Iris pigment epithelial cell (primary cell): Measurements from ENCODE around the gene STXBP5.
A peak's percentile ranks its signal among the peaks of the same experiment; 100 is the strongest.

ENCODE experiments used
- DNase-seq: peaks from one replicate; pipeline ENCODE4 v3.0.0-alpha.2; 2011; ENCODE audit warnings: low read depth

Gene STXBP5

DNA sequence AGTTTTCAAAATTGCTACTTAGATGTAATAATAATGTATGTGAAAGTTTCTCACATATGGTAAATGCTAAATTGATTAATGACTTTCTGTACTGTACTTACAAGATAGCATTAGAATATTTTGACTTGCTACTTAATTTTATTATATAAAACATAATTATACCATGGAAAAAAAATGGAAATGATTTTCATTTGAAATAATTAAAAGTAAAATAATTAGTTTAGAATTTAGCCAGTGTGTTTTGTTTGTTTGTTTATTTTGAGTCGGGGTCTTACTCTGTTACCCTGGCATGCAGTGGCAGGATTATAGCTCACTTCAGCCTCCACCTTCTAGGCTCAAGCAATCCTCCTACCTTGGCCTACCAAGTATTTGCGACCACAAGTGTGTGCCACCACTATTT lies 7.1 kb downstream of the STXBP5 start:
- DNase-seq: no peak

- no peak for DNase-seq
Measured at GRCh38 chr6:147211831-147212230, 7.6 kb downstream of the STXBP5 start.

GRCh38 chr6:147212622-147213021 lies 8.4 kb downstream of the STXBP5 start:
- DNase-seq: no peak

- no peak for DNase-seq
Measured at GRCh38 chr6:147213772-147214171, 9.6 kb downstream of the STXBP5 start.

DNA sequence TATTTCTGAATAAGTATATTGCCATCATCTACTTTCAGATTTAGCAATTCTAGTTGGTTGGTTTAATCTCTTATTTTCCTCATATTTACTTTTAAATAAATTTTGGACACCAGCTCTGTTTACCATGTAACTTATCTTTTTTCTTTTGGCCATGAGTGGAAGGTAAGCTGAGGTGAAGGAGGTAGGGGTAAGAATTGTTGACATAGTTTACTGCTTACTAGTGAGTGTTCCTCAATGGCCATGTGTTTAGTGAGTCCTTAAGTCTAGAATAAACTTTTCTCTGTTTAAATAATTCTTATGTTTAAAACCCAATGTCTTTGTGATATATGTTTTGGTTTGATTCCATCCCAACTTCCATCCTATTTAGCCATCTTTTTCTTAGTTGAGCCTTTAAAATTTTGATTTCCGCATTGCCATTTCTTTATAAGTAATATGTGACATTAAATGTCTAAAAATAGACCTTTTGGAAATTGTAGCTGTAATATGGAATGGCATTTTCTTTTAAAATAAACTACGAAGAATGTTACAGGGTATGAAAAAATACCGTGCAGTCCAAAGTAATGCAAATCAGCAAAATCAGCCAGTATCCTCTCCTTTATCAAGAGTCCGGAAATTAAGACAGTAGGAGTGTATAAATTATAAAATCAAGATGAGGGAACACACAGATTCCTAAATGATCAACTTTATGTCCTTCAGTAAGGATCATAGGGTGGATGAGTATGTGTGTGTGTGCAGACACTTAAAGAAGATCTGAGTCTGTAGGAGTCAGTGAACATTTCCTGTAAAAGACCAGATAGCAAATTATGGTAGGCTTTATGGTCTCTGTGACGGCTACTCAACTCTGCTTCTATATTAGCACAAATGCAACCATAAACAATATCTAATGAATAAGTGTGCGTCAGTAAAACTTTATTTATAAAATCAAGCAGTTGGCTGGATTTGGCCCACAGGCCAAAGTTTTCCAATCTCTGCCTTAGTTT lies 10.3 kb downstream of the STXBP5 start:
- no peak for DNase-seq

DNA sequence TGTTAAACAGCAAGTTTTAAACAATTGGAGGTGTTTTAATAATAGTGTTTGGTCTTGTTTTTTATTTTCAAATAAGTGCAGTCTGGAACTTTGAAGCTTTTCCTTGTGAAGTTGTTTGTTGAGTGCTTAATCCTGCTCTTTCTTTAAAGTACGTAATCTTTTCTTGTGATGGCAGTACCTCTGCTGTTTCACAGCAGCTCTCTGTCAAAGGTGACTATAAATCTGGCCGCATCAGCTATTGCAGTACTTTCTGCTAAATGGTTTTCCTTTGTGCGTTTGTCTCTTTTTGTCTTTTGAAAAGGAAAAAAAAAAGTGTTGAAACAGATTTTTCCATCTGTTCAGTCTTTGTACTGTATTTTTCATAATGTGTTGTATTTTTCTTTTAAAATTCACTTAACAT lies 12.7 kb downstream of the STXBP5 start:
- DNase-seq: no peak

- DNase-seq: no peak
Measured at GRCh38 chr6:147217840-147218404, 13.7 kb downstream of the STXBP5 start.

GRCh38 chr6:147218797-147219196 lies 14.6 kb downstream of the STXBP5 start:
- no peak for DNase-seq

DNA sequence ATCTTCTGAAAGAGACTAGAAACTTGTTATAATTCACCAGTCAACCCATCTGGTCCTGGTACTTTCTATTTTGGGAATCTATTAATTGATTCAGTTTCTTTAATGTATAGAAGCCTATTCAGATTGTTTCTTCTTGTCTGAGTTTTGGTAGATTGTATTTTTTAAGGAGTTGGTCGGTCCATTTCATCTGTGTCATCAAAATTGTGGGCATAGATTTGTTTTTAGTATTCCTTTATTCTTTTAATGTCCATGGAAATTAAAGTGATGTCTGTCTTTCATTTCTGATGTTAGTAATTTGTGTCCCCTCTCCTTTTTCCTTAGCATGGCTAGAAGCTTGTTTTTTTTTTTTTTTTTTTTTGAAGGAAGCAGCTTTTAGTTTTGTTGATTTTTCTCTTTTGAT lies 15.2 kb downstream of the STXBP5 start:
- DNase-seq: no peak

DNA sequence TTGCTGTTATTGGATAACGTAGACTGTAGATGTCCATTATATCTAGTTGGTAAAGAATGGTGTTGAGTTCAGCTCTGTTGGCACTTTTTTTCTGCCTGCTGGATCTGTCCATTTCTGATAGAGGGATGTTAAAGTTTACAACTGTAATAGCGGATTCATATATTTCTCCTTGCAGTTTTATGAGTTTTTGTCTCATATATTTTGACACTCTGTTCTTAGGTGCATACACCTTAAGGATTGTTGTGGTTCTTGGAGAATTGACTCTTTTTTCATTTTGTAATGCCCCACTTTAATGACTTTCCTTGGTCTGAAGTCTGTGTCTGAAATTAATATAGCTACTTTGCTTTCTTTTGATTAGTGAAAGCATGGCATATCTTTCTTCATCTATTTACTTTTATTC lies 16.1 kb downstream of the STXBP5 start:
- DNase-seq: no peak

GRCh38 chr6:147221739-147222138 lies 17.5 kb downstream of the STXBP5 start:
- no peak for DNase-seq

- DNase-seq: peak; percentile 49
Measured at GRCh38 chr6:147222160-147222838, 18.1 kb downstream of the STXBP5 start.

GRCh38 chr6:147223736-147224135 lies 19.5 kb downstream of the STXBP5 start:
- no peak for DNase-seq

DNA sequence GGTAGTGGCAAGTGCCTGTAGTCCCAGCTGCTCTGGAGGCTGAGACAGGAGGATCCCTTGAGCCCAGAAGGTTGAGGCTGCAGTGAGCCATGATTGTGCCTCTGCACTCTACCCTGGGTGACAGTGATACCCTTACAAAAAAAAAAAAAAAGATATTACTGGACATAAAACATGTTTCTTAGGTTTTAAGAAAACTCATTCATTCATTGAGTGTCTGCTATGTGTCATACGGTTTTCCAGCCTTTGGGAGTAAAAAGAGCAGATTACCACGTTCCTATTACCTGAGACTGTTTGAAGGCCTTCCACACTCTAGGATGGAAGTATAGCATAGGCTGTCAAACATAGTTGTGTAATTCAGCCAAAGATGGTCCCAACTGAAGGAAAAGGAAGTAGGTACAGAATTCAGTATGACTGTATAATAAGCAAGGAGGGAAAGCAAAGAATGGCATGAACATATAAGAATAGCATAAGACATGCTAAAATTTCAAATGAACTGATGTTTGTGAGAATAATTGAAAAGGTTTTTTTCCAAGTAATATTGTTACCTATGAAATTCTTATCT lies 22.0 kb downstream of the STXBP5 start:
- no peak for DNase-seq

DNA sequence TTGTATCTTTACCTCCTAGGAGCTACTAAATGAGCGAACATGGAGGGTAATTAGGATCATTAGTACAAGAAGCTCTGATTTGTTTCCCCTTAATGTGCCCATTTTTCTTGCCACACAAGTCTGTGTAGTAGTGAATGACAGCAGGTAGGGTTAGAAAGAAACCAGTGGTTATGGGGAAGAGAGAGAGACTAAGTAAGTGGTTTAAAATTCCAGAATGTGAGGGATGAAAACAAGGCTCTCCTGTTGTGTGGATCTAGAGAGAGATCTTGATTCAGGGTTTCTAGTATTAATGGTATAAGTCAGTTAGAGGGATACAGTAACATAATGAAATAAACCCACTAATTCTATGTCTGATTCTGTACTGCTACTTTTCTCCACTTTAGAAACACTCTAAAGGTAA lies 22.7 kb downstream of the STXBP5 start:
- no peak for DNase-seq

DNA sequence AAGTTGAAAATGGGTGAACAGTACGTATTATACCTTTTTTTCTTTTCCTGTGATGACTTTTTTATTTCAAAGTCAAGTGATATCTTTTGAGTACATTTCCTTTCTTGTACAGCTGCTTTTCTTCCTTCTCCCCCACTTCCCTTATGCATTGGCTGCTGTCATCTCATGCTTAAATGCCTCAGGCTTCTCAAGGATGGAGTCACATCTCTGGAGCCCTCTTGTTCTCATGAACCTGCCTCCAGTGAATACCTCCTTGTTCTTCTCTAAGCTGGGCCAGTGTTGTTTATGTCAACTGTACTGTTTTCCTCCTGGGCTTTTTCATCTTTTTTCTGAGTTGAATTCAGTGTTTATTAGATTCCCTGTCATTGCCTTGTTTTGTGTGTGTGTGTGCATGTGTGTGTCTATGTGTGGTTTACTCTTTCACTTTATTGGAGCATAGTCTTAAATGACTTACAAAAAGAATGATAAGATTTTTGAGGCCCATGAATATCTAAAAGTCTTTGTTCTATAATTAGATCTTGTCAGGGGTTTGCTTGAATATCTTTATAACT lies 23.6 kb downstream of the STXBP5 start:
- DNase-seq: no peak

DNA sequence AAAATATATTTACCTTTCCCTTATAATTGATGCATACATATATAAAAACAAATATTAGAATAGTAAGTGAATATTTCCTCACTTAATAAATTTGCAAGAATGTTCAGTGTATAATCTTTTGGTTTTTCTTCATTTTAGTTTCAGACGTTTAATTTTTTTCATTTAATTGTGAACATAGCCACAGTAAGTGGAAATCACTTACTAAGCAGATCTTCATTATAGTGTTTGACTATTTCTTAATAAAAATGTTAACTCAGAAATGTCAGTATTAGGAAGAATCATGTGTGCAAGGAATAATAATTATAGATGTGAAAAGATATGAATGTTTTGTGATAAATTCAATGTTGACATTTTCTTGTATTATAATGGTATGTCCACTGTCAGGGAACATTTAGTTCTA lies 27.4 kb downstream of the STXBP5 start:
- DNase-seq: no peak

GRCh38 chr6:147234685-147235084 lies 30.5 kb downstream of the STXBP5 start:
- no peak for DNase-seq

GRCh38 chr6:147238164-147238563 lies 33.9 kb downstream of the STXBP5 start:
- DNase-seq: no peak

- DNase-seq: no peak
Measured at GRCh38 chr6:147238906-147239305, 34.7 kb downstream of the STXBP5 start.

DNA sequence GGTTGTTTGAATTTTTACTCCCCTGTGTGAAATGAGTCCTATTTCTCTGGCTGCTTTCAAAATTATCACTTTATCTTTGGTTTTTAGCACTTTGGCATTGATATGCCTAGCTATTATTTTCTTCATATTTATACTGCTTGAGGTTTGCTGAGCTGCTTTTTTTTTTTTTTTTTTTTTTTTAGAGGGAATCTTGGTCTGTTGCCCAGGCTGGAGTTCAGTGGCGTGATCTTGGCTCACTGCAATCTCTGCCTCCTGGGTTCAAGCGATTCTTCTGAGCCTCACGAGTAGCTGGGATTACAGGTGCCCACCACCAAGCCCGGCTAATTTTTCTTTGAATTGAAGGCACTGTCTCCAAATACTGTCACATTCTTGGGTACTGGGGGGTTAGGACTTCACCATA lies 40.6 kb downstream of the STXBP5 start:
- DNase-seq: no peak

GRCh38 chr6:147245693-147246092 lies 41.5 kb downstream of the STXBP5 start:
- no peak for DNase-seq
